ENCODE data around the gene NMBR.

The NMBR gene

GRCh38 chr6:142027074-142027473 is 119.8 kb downstream of the NMBR start:
- H3K36me3 ChIP-seq: no peaks in the 10 kb centered on the region
- no peaks in the 10 kb centered on the region for H3K9me3 ChIP-seq
- no peaks in the 10 kb centered on the region for H3K27me3 ChIP-seq
- DNase-seq: no peak
- no peak for TF ChIP-seq CTCF (IDR thresholded peaks at IDR 0.05; ENCODE audit: low read depth, low read length)
- no peak overlapping the region for H3K4me3 ChIP-seq (ENCODE audit: low read depth, low read length)
- no peaks in the 10 kb centered on the region for H3K4me1 ChIP-seq

GRCh38 chr6:142026471-142026870 is 120.5 kb downstream of the NMBR start:
- no peaks in the 10 kb centered on the region for H3K27me3 ChIP-seq
- no peak overlapping the region for H3K4me3 ChIP-seq (ENCODE audit: low read depth, low read length)
- no peaks in the 10 kb centered on the region for H3K4me1 ChIP-seq
- no peaks in the 10 kb centered on the region for H3K36me3 ChIP-seq
- no peaks in the 10 kb centered on the region for H3K9me3 ChIP-seq
- TF ChIP-seq CTCF (IDR thresholded peaks at IDR 0.05; ENCODE audit: low read depth, low read length): no peak
- DNase-seq: no peak

Data from BE2C (cell line).